Chondrocyte (in vitro differentiated cells): Measurements from ENCODE around the gene SEC14L1. TPM values are rescaled to one million over a fixed set of nuclear protein-coding genes. Genes with fewer than 3 reads are reported as not detected.
"Not testable (repeated sequence)": the region's sequence is repeated elsewhere in the genome, so short reads cannot be mapped to it uniquely, and the experiment has no call there.

Experiments used
- DNase-seq: peaks from one replicate; pipeline ENCODE4 v3.0.0; 2021; ENCODE audit warnings: mixed read lengths, low spot score
- H3K27ac Mint-ChIP-seq: one replicate; pipeline ENCODE4 v1.8.0; 2021; ENCODE audit warnings: mild to moderate bottlenecking, moderate library complexity, mixed read lengths; ENCODE audit not compliant: unreplicated experiment
- H3K27me3 Mint-ChIP-seq: 2 replicates; pipeline ENCODE4 v1.8.0; 2021; ENCODE audit warnings: low read depth, mixed read lengths
- H3K36me3 Mint-ChIP-seq: 2 replicates; pipeline ENCODE4 v1.8.0; 2021; ENCODE audit warnings: low read depth, mixed read lengths
- H3K4me1 Mint-ChIP-seq: 2 replicates; pipeline ENCODE4 v1.8.0; 2021; ENCODE audit warnings: low read depth, mild to moderate bottlenecking, mixed read lengths
- H3K4me3 Mint-ChIP-seq: one replicate; pipeline ENCODE4 v1.8.0; 2021; ENCODE audit warnings: mild to moderate bottlenecking, moderate library complexity, mixed read lengths; ENCODE audit not compliant: unreplicated experiment
- H3K9me3 Mint-ChIP-seq: 2 replicates; pipeline ENCODE4 v1.8.0; 2021; ENCODE audit warnings: low read depth, mixed read lengths
- total RNA-seq: library from RNA; stranded (reverse); gene quantifications from 3 replicates; pipeline ENCODE4 v1.2.1, GENCODE V29; 2021
- TF ChIP-seq, protein P1 (sequence below): fragments of 200-600 bp; sonication (generic); IDR thresholded peaks from 2 replicates; pipeline ENCODE4 v1.5.0; 2021; ENCODE audit warnings: antibody characterized with exemption, mild to moderate bottlenecking, moderate library complexity

SEC14L1 gene
- total RNA-seq, 1 donor from 2014 or later = 51.8 TPM

DNA sequence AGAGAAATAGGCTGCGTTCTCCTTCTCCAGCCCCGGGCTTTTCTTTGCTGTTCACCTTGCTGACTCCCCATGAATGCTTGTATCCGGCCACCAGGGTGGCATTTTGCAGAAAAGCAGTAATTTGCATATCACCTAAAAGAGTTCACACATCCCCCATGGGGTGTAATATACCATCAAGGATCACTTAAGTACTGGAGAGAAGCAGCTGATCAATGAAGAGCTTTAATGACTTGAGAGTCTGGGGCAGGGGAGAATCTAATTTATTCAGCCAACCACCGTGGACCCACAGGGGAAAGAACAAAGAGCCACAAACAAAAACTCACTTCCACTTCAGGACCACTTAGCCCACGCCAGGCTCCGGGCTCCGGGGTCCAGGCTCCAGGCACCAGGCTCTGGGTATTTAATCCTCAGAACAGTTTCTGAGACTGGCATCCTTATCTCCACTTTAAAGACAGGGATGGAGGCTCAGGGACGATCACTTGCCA lies 33.9 kb upstream of the SEC14L1 start:
- Mint-ChIP-seq H3K27me3 (no peaks in the 10 kb centered on the region), H3K36me3 (no peaks in the 10 kb centered on the region), H3K9me3 (no peaks in the 10 kb centered on the region), H3K4me1 (peaks cover 17% of the 10 kb centered on the region), H3K4me3 (no peak overlapping the region), H3K27ac (no peak overlapping the region)
- DNase-seq = no peak
- TF ChIP-seq, protein P1, sequence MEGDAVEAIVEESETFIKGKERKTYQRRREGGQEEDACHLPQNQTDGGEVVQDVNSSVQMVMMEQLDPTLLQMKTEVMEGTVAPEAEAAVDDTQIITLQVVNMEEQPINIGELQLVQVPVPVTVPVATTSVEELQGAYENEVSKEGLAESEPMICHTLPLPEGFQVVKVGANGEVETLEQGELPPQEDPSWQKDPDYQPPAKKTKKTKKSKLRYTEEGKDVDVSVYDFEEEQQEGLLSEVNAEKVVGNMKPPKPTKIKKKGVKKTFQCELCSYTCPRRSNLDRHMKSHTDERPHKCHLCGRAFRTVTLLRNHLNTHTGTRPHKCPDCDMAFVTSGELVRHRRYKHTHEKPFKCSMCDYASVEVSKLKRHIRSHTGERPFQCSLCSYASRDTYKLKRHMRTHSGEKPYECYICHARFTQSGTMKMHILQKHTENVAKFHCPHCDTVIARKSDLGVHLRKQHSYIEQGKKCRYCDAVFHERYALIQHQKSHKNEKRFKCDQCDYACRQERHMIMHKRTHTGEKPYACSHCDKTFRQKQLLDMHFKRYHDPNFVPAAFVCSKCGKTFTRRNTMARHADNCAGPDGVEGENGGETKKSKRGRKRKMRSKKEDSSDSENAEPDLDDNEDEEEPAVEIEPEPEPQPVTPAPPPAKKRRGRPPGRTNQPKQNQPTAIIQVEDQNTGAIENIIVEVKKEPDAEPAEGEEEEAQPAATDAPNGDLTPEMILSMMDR = no peak

DNA sequence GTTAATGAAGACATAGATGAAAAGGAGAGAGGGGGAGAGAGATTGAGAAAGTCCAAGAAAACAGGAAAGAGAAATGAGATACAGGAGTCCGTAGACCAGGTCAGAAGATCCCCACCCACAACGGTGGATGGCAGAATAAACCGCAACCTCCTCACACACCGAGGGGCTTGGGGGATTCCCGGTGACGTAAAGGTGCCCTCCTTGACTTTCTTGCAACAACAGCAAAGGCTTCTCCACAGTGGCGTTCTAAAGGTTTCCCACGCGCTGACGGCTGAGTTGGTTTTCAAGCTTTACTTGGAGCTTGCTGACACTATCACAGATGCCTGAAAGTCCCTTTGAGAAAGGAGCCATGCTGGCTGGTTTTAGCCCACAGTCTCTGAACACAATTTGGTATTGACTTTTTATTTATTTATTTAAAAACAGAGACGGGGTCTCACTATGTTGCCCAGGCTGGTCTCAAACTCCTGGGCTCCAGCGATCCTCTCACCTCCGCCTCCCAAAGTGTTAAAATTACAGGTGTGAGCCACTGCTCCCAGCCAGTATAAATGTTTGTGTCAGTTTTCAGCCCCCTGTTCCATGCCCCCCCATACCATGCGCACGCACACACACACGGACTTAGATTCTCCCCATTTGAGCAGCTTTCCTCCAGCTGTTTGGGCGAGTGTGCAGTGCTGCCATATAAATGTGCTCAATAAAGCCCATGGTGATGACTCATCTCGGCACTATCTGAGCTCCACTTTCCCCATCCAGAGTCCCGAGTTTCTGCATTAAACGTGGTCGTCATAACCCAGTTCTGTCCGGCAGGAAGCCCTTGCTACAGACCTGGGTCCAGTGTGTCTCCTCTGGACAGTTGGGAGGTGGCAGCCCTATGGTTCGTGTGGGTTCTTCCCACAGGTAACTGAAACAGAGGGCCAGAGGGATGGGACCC lies 33.0 kb upstream of the SEC14L1 start:
- no peaks in the 10 kb centered on the region for H3K36me3 Mint-ChIP-seq
- H3K27me3 Mint-ChIP-seq = no peaks in the 10 kb centered on the region
- no peak overlapping the region for H3K27ac Mint-ChIP-seq
- TF ChIP-seq, protein P1 = no peak
- H3K4me3 Mint-ChIP-seq = no peak overlapping the region
- no peaks in the 10 kb centered on the region for H3K9me3 Mint-ChIP-seq
- no peak for DNase-seq
- H3K4me1 Mint-ChIP-seq = peaks cover 17% of the 10 kb centered on the region

DNA sequence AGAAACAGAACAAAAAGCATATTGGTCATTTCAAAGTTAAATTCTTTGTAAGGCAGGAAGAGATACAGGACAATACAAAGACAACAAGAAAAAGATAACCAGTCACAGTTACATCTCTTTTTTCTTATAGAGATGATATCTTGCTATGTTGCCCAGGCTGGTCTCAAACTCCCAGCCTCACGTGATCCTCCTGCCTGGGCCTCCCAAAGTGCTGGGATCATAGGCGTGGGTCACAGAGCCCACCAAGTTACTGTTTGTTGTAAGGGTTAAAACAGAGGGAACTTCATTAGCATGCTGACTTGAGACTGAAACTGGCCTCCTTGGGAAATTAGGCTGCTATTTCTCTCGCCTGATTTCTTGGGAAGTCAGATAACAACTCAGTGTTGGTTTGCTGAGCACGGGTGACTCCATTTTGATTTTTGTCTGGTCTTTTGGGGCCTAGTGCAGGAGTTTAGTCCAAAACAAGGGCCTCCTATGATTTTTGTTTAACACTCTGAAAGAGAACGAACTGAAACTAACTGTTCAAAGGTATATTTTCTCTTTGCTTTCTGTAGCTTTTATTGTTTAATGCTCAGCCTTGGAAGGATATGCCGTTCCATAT lies 31.5 kb upstream of the SEC14L1 start:
- Mint-ChIP-seq H3K4me1 (peaks cover 13% of the 10 kb centered on the region), H3K4me3 (no peak overlapping the region), H3K9me3 (no peaks in the 10 kb centered on the region), H3K27me3 (no peaks in the 10 kb centered on the region), H3K36me3 (no peaks in the 10 kb centered on the region), H3K27ac (no peak overlapping the region)
- TF ChIP-seq, protein P1 = no peak
- DNase-seq = no peak

DNA sequence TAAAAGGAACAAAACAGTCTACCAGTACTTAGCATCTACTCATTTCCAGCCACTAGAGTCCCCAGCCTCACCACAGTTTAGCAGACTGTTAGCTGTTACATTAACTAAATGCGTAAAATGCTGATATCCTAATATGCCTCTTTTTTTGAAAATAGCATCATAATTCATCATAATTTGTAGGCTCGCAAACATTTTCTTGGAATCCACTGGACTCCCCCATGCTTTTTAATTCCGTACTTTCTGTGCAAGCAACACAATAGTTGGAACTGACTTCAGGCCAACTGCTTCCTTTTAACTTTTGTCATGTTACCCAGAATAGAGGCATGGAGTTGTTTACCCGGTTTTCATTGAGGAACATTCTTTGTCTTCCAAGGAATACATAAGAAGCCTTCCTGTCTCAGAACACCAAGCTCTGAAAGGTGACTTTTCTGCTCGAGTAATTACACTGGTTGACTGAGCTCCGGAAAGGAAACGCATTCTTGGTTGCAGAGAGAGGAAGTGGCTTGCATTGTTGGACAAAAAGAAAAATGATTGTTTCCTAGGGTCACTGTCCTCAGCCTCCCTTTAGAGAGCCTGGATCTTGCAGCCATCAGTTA lies 30.9 kb upstream of the SEC14L1 start:
- Mint-ChIP-seq H3K27me3 (no peaks in the 10 kb centered on the region), H3K4me1 (peaks cover 13% of the 10 kb centered on the region), H3K27ac (peak overlapping the region; percentile 45), H3K36me3 (no peaks in the 10 kb centered on the region), H3K9me3 (no peaks in the 10 kb centered on the region), H3K4me3 (no peak overlapping the region)
- no peak for DNase-seq
- TF ChIP-seq, protein P1 = no peak

DNA sequence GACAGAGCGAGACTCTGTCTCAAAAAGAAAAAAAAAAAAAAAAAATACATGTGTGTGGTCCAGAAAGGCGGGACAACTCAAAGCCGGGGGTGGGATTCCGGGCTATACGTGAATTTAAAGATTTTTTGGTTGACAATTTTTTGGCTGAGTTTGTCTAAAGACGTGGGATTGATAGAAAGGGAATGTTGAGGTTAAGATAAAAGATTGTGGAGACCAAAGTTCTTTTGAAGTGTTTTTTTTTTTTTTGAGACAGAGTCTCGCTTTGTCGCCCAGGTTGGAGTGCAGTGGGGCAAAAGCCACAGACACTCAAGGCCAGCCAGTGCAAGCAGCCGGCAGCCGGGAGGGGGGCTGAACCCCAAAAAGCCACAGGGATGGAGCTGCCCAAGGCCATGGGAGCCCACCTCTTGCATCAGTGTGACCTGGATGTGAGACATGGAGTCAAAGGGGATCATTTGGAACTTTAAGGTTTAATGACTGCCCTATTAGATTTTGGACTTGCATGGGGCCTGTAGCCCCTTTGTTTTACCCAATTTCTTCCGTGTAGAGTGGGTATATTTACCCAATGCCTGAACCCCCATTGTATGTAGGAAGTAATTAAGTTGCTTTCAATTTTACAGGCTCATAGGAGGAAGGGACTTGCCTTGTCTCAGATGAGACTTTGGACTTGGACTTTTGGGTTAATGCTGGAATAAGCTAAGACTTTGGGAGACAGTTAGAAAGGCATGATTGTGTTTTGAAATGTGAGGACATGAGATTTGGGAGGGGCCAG lies 29.4 kb upstream of the SEC14L1 start:
- DNase-seq, H3K36me3 Mint-ChIP-seq, H3K27me3 Mint-ChIP-seq, H3K4me3 Mint-ChIP-seq, H3K9me3 Mint-ChIP-seq, H3K27ac Mint-ChIP-seq: not testable (repeated sequence)
- peaks cover 20% of the 10 kb centered on the region for H3K4me1 Mint-ChIP-seq
